Measurements from ENCODE around the gene GPR149.

GRCh38 chr3:154431043-154431442 lies 1.1 kb upstream of the GPR149 start:
- TF ChIP-seq POLR2A (IDR thresholded peaks at IDR 0.05; ENCODE audit: low read depth, low read length) (no peak), POLR2AphosphoS5 (IDR thresholded peaks at IDR 0.05; ENCODE audit: low read depth, low read length) (no peak), TAF1 (IDR thresholded peaks at IDR 0.05; ENCODE audit: borderline replicate concordance, low read depth, low read length) (no peak)

Measured in GM12892 (cell line).